ENCODE results near the gene SP5. TPM values are rescaled to one million over a fixed set of nuclear protein-coding genes. Genes with fewer than 3 reads are reported as not detected.
A peak's percentile ranks its signal among the peaks of the same experiment; 100 is the strongest.

Gene SP5
- total and polyA plus RNA-seq, 9 of the 15 experiments (the other 6 are each of a cell fraction or from before 2014, with no cell fraction given): 0.03 to 1.7 (median 0.16) TPM; not detected in 1

GRCh38 chr2:170743530-170744239, 28.5 kb downstream of the SP5 start (continued):
- TF ChIP-seq SNAPC5 (CRISPR knock-in tag; IDR thresholded peaks at IDR 0.05) (no peak), COPS2 (conservative IDR thresholded peaks at IDR 0.05) (no peak), DPF2 (IDR thresholded peaks at IDR 0.05) (peak; percentile 89), IRF9 (tag; IDR thresholded peaks at IDR 0.05) (no peak), ZMIZ1 (IDR thresholded peaks at IDR 0.05; ENCODE audit: low read depth in 2 of 2, low read length in 2 of 2) (no peak; a peak in 1 of 4 replicates), CHD7 (IDR thresholded peaks at IDR 0.05; ENCODE audit: low read depth, low read length) (no peak), SRSF1 (IDR thresholded peaks at IDR 0.05; ENCODE audit: low read depth, low read length) (no peak), ZNF217 (CRISPR knock-in tag; IDR thresholded peaks at IDR 0.05) (no peak), HMBOX1 (IDR thresholded peaks at IDR 0.05) (peak; percentile 87; the same call in 1 of the 2 replicates), LCOR (CRISPR knock-in tag; IDR thresholded peaks at IDR 0.05) (peak; percentile 64)
